CD4-positive, alpha-beta T cell (primary cell): ENCODE data around the gene ATP6V0A4. TPM values are rescaled to one million over a fixed set of nuclear protein-coding genes. Genes with fewer than 3 reads are reported as not detected.

ENCODE experiments used
- ATAC-seq: fragments of 200-7000 bp; cut with Tn5 transposase; one replicate; pipeline ENCODE4 v1.10.0; 2022; ENCODE audit warnings: mild to moderate bottlenecking; ENCODE audit not compliant: poor library complexity
- CTCF ChIA-PET: fragments of 350-600 bp; sonication (Branson Sonifier 250); formaldehyde crosslinking; loops from one replicate; lab custom pipeline; 2021; ENCODE audit warnings: antibody characterized with exemption, inconsistent platforms; lab: Charles Lee
- POLR2A ChIA-PET: fragments of 350-600 bp; sonication (Branson Sonifier 250); formaldehyde crosslinking; loops from one replicate; lab custom pipeline; 2021; ENCODE audit warnings: antibody characterized with exemption, inconsistent platforms; lab: Charles Lee
- DNase-seq, 14 experiments: peaks; one replicate each; pipeline ENCODE4 v3.0.0-alpha.2; 2013 to 2020; ENCODE audit warnings: mixed read lengths in 2 of 14
- H3K27ac ChIP-seq, 2 donors: one replicate each; pipeline versions ENCODE4 v1.5.1 to v1.7.0; 2013; ENCODE audit warnings: low read length in 2 of 2, low read depth in 1 of 2, mild to moderate bottlenecking in 1 of 2
- H3K27me3 ChIP-seq, 2 experiments: 1 replicate in 1 of 2; 2 replicates in 1 of 2; pipeline versions ENCODE4 v1.6.1 to v1.7.0; 2013; ENCODE audit warnings: low read length in 2 of 2, control low read depth in 1 of 2, mild to moderate bottlenecking in 1 of 2, moderate library complexity in 1 of 2; ENCODE audit not compliant: insufficient read depth in 2 of 2, control insufficient read depth in 1 of 2
- H3K36me3 ChIP-seq: one replicate; pipeline ENCODE4 v1.6.1; 2013; ENCODE audit warnings: low read length, control low read depth; ENCODE audit not compliant: insufficient read depth
- H3K4me1 ChIP-seq: one replicate; pipeline ENCODE4 v1.6.1; 2013; ENCODE audit warnings: low read length, control low read depth; ENCODE audit not compliant: insufficient read depth
- H3K4me3 ChIP-seq: one replicate; pipeline ENCODE4 v1.5.1; 2013; ENCODE audit warnings: mild to moderate bottlenecking, low read length, moderate library complexity
- H3K9me3 ChIP-seq, 2 experiments: 1 replicate in 1 of 2; 2 replicates in 1 of 2; pipeline versions ENCODE4 v1.6.1 to v1.7.0; 2013; ENCODE audit warnings: low read length in 2 of 2, mild to moderate bottlenecking in 2 of 2, control low read depth in 1 of 2, moderate library complexity in 1 of 2; ENCODE audit not compliant: control insufficient read depth in 1 of 2, insufficient read depth in 1 of 2
- H3K27ac Mint-ChIP-seq: one replicate; pipeline ENCODE4 v1.8.0; 2020; ENCODE audit warnings: mixed read lengths
- H3K27me3 Mint-ChIP-seq: one replicate; pipeline ENCODE4 v1.8.0; 2021; ENCODE audit warnings: mixed read lengths
- H3K36me3 Mint-ChIP-seq: one replicate; pipeline ENCODE4 v1.8.0; 2021; ENCODE audit warnings: low read depth, mixed read lengths
- H3K4me1 Mint-ChIP-seq: one replicate; pipeline ENCODE4 v1.8.0; 2021; ENCODE audit warnings: low read depth, mixed read lengths
- H3K4me3 Mint-ChIP-seq: one replicate; pipeline ENCODE4 v1.8.0; 2020; ENCODE audit warnings: mild to moderate bottlenecking, mixed read lengths
- H3K9me3 Mint-ChIP-seq: one replicate; pipeline ENCODE4 v1.8.0; 2020; ENCODE audit warnings: mixed read lengths
- CTCF ChIP-seq: fragments of 200-600 bp; IDR thresholded peaks from one replicate; pipeline ENCODE4 v1.8.0; 2022; ENCODE audit warnings: antibody characterized with exemption, mild to moderate bottlenecking
- intact Hi-C, 2 experiments: fragments of 100-400 bp; cut with DNase I in 1 of 2; cut with micrococcal nuclease in 1 of 2; formaldehyde crosslinking; loops; one replicate each; pipeline versions ENCODE4 v1.15.1 to v1.9.0; 2023 to 2025; cut with DNase I, micrococcal nuclease
- total RNA-seq, 174 experiments: library from RNA in 2 of 174; stranded (reverse) in 2 of 174; gene quantifications; one replicate each; pipeline ENCODE4 v1.2.3 and lab custom pipeline; 2021 to 2026

ATP6V0A4 gene
- total RNA-seq, 2 experiments from 2014 or later, result not detected

- Histone ChIP-seq H3K4me1 (no peaks in the 10 kb centered on the region), H3K9me3 (peaks cover 0 to 3% of the 10 kb centered on the region in 2 experiments), H3K27ac (no peak overlapping the region), H3K36me3 (no peaks in the 10 kb centered on the region), H3K27me3 (no peaks in the 10 kb centered on the region), H3K4me3 (no peak overlapping the region)
- Mint-ChIP-seq H3K4me3 (no peak overlapping the region), H3K9me3 (no peaks in the 10 kb centered on the region), H3K27me3 (no peaks in the 10 kb centered on the region), H3K36me3 (no peaks in the 10 kb centered on the region), H3K27ac (no peak overlapping the region), H3K4me1 (no peaks in the 10 kb centered on the region)
- CTCF ChIA-PET, result no interaction called here
- TF ChIP-seq CTCF, result no peak
- DNase-seq (no peak), ATAC-seq (no peak)
- POLR2A ChIA-PET, result no interaction called here
- intact Hi-C loops, result no loop called here
Observed at GRCh38 chr7:138825049-138825721, 27.2 kb upstream of the ATP6V0A4 start.

- no peak for DNase-seq
- Histone ChIP-seq H3K4me3 (no peak overlapping the region), H3K36me3 (no peaks in the 10 kb centered on the region), H3K27ac (no peak overlapping the region), H3K27me3 (no peaks in the 10 kb centered on the region), H3K4me1 (no peaks in the 10 kb centered on the region), H3K9me3 (peaks cover 0 to 3% of the 10 kb centered on the region in 2 experiments)
- intact Hi-C loops, result no loop called here
- H3K9me3 Mint-ChIP-seq, result no peaks in the 10 kb centered on the region
- CTCF ChIA-PET, result no interaction called here
- H3K27ac Mint-ChIP-seq, result no peak overlapping the region
- no peaks in the 10 kb centered on the region for H3K4me1 Mint-ChIP-seq
- no peak overlapping the region for H3K4me3 Mint-ChIP-seq
- no peak for TF ChIP-seq CTCF
- no peaks in the 10 kb centered on the region for H3K36me3 Mint-ChIP-seq
- no peak for ATAC-seq
- POLR2A ChIA-PET, result no interaction called here
- no peaks in the 10 kb centered on the region for H3K27me3 Mint-ChIP-seq
Observed at GRCh38 chr7:138822867-138823535, 25.0 kb upstream of the ATP6V0A4 start.

- ATAC-seq (no peak), DNase-seq (no peak)
- no peak overlapping the region for H3K4me3 ChIP-seq
- TF ChIP-seq CTCF, result no peak
- no peaks in the 10 kb centered on the region for H3K36me3 Mint-ChIP-seq
- no peaks in the 10 kb centered on the region for H3K27me3 ChIP-seq
- no peak overlapping the region for H3K4me3 Mint-ChIP-seq
- H3K9me3 Mint-ChIP-seq, result no peaks in the 10 kb centered on the region
- ChIA-PET CTCF (no interaction called here), POLR2A (no interaction called here)
- H3K27me3 Mint-ChIP-seq, result no peaks in the 10 kb centered on the region
- no peak overlapping the region for H3K27ac Mint-ChIP-seq
- intact Hi-C loops, result no loop called here
- no peak overlapping the region for H3K27ac ChIP-seq
- H3K4me1 ChIP-seq, result no peaks in the 10 kb centered on the region
- H3K9me3 ChIP-seq, result peaks cover 0 to 3% of the 10 kb centered on the region in 2 experiments
- H3K36me3 ChIP-seq, result no peaks in the 10 kb centered on the region
- H3K4me1 Mint-ChIP-seq, result no peaks in the 10 kb centered on the region
Observed at GRCh38 chr7:138821912-138822311, 23.9 kb upstream of the ATP6V0A4 start.
